K562 (cell line): Measurements from ENCODE around the gene POFUT2. TPM values are rescaled to one million over a fixed set of nuclear protein-coding genes. Genes with fewer than 3 reads are reported as not detected.

Experiments used
- ATAC-seq: fragments of 200-7000 bp; cut with Tn5 transposase; 3 replicates; pipeline ENCODE4 v1.9.1; 2020; ENCODE audit warnings: moderate library complexity
- BruUV-seq: library from RNA; stranded (reverse); fragments of 400-500 nt; replicated peaks from 2 replicates; lab custom pipeline; 2021; lab: Mats Ljungman, UMichigan
- CTCF ChIA-PET: fragments of 300-600 bp; formaldehyde crosslinking; extraction: SDS; loops from one replicate; lab custom pipeline; 2021; ENCODE audit warnings: low intra/inter-chr PET ratio; lab: Yijun Ruan, JAX
- POLR2A ChIA-PET: fragments of 300-600, 350-650 bp; sonication (Branson Sonifier 250); formaldehyde crosslinking; extraction: SDS; loops from one replicate; lab custom pipeline; 2021; ENCODE audit warnings: antibody characterized with exemption, inconsistent platforms; lab: Yijun Ruan, JAX
- DNase-seq, 4 experiments: peaks; one replicate each; pipeline versions ENCODE4 v3.0.0 to v3.0.0-alpha.2; 2011 to 2018; ENCODE audit warnings: low spot score in 3 of 4, mixed read lengths in 3 of 4; ENCODE audit errors: extremely low read depth in 1 of 4
- FAIRE-seq: peaks from 2 replicates; lab custom pipeline; 2011; peaks lifted over from hg19 to GRCh38; lab: Jason Lieb, UNC
- H2AFZ ChIP-seq: 2 replicates; pipeline ENCODE4 v1.6.0; 2011; ENCODE audit warnings: low read depth, low read length, control low read depth, inconsistent platforms
- H3K27ac ChIP-seq: fragments of 200-600 bp; 3 replicates; pipeline ENCODE4 v1.8.0; 2011; ENCODE audit warnings: low read depth, mild to moderate bottlenecking, control low read depth, inconsistent platforms, low read length, moderate library complexity, mixed read lengths; ENCODE audit errors: extremely low read depth
- H3K27me3 ChIP-seq, 2 experiments: fragments of 300-600 bp in 1 of 2; 2 replicates in 1 of 2; 3 replicates in 1 of 2; pipeline versions ENCODE4 v1.6.0 to v1.8.0; 2011; ENCODE audit warnings: inconsistent platforms in 2 of 2, low read length in 2 of 2, mild to moderate bottlenecking in 1 of 2, mixed read lengths in 1 of 2, moderate library complexity in 1 of 2; ENCODE audit not compliant: control insufficient read depth in 2 of 2, insufficient read depth in 2 of 2
- H3K36me3 ChIP-seq: fragments of 300-600 bp; 3 replicates; pipeline ENCODE4 v1.8.0; 2011; ENCODE audit warnings: mild to moderate bottlenecking, low read length, inconsistent platforms; ENCODE audit not compliant: control insufficient read depth, insufficient read depth
- H3K4me1 ChIP-seq, 2 experiments: fragments of 200-600 bp in 1 of 2; replicated peaks in 1 of 2; 2 replicates in 1 of 2; 3 replicates in 1 of 2; pipeline versions ENCODE4 v1.5.1 to v1.8.0; 2011; ENCODE audit warnings: inconsistent platforms in 2 of 2, low read length in 2 of 2, mild to moderate bottlenecking in 1 of 2, mixed read lengths in 1 of 2, moderate library complexity in 1 of 2; ENCODE audit not compliant: control insufficient read depth in 2 of 2, insufficient read depth in 2 of 2
- H3K4me2 ChIP-seq: 2 replicates; pipeline ENCODE4 v1.6.1; 2011; ENCODE audit warnings: low read length, control low read depth, inconsistent platforms, mixed read lengths; ENCODE audit not compliant: insufficient read depth
- H3K4me3 ChIP-seq: fragments of 200-600 bp; sonication (generic), shearing (Covaris generic); 2 replicates; pipeline ENCODE4 v1.5.1; 2016; ENCODE audit warnings: control low read depth, inconsistent platforms
- H3K79me2 ChIP-seq: fragments of 200-600 bp; 3 replicates; pipeline ENCODE4 v1.8.0; 2011; ENCODE audit warnings: low read length, inconsistent platforms; ENCODE audit not compliant: control insufficient read depth, insufficient read depth
- H3K9ac ChIP-seq, 2 experiments: 2 replicates each; pipeline versions ENCODE4 v1.6.0 to v1.6.1; 2011; ENCODE audit warnings: low read depth in 2 of 2, low read length in 2 of 2, control low read depth in 1 of 2, inconsistent platforms in 1 of 2, mild to moderate bottlenecking in 1 of 2, mixed read lengths in 1 of 2; ENCODE audit not compliant: insufficient read depth in 1 of 2
- H3K9me1 ChIP-seq: one replicate; pipeline ENCODE4 v1.6.0; 2011; ENCODE audit warnings: inconsistent platforms, mild to moderate bottlenecking, low read length, moderate library complexity; ENCODE audit not compliant: control insufficient read depth, insufficient read depth
- H3K9me3 ChIP-seq: replicated peaks from 2 replicates; pipeline ENCODE4 v1.5.1; 2011; ENCODE audit warnings: low read depth, low read length, inconsistent platforms; ENCODE audit not compliant: control insufficient read depth, insufficient read depth
- H4K20me1 ChIP-seq: replicated peaks from 2 replicates; pipeline ENCODE4 v1.6.1; 2011; ENCODE audit warnings: low read length, inconsistent platforms, mixed read lengths; ENCODE audit not compliant: control insufficient read depth, insufficient read depth
- BACH1 ChIP-seq: fragments of 200-800 bp; sonication (Bioruptor generic); IDR thresholded peaks from 2 replicates; pipeline ENCODE4 v1.6.1; 2016; ENCODE audit warnings: missing genetic modification characterization, missing compliant biosample characterization
- ELF1 ChIP-seq: fragments of 200-800 bp; sonication (Bioruptor generic); IDR thresholded peaks from 2 replicates; pipeline ENCODE4 v1.6.1; 2016; ENCODE audit warnings: missing genetic modification characterization, missing compliant biosample characterization
- HDAC8 ChIP-seq: fragments of 450-650 bp; IDR thresholded peaks from 2 replicates; pipeline ENCODE4 v1.6.1; 2016; ENCODE audit warnings: mild to moderate bottlenecking, missing genetic modification characterization, moderate library complexity, missing compliant biosample characterization
- KDM2B ChIP-seq: fragments of 250-450 bp; sonication (Bioruptor Pico); IDR thresholded peaks from 2 replicates; pipeline ENCODE4 v1.8.0; 2021; ENCODE audit warnings: mild to moderate bottlenecking, moderate library complexity
- NFIC ChIP-seq: fragments of 450-650 bp; IDR thresholded peaks from 2 replicates; pipeline ENCODE4 v1.6.1; 2017; ENCODE audit warnings: mild to moderate bottlenecking, inconsistent platforms
- OTX1 ChIP-seq: fragments of 450-650 bp; formaldehyde crosslinking; IDR thresholded peaks from 2 replicates; pipeline ENCODE4 v1.4.0; 2022; ENCODE audit warnings: mild to moderate bottlenecking
- PCBP1 ChIP-seq: fragments of 200-400 bp; formaldehyde crosslinking; IDR thresholded peaks from 2 replicates; pipeline ENCODE4 v1.6.1; 2018; ENCODE audit warnings: mild to moderate bottlenecking, low read depth, low read length; ENCODE audit not compliant: poor library complexity, severe bottlenecking
- SP2 ChIP-seq: IDR thresholded peaks from 2 replicates; pipeline ENCODE4 v1.6.1; 2011; ENCODE audit warnings: mild to moderate bottlenecking, low read depth, low read length, moderate library complexity; ENCODE audit not compliant: poor library complexity, severe bottlenecking; ENCODE audit errors: extremely low read depth
- ZFP1 ChIP-seq: fragments of 450-650 bp; formaldehyde crosslinking; IDR thresholded peaks from 2 replicates; pipeline ENCODE4 v1.4.0; 2020; ENCODE audit warnings: mild to moderate bottlenecking, mixed read lengths
- ZNF23 ChIP-seq: fragments of 250-450 bp; sonication (Bioruptor Pico); IDR thresholded peaks from 2 replicates; pipeline ENCODE4 v1.4.0; 2020; ENCODE audit warnings: mild to moderate bottlenecking
- ZNF444 ChIP-seq: fragments of 250-450 bp; sonication (Bioruptor Pico); IDR thresholded peaks from 2 replicates; pipeline ENCODE4 v1.4.0; 2020; ENCODE audit warnings: mild to moderate bottlenecking, moderate library complexity
- WGBS: fragments of 100-300 bp; shearing (Covaris generic); methylation state at CpG from one replicate; pipeline ENCODE4 v1.1.6; 2016; ENCODE audit warnings: low coverage, mixed read lengths; ENCODE audit not compliant: insufficient coverage; ENCODE audit errors: missing lambda C conversion rate; 5-methylcytosine and 5-hydroxymethylcytosine counted together
- in situ Hi-C: fragments of 300-500 bp; cut with MboI; formaldehyde crosslinking; loops from 4 replicates; pipeline ENCODE4 v1.15.0; 2018; ENCODE audit warnings: inconsistent platforms, mixed read lengths
- intact Hi-C: fragments of 100-400 bp; cut with micrococcal nuclease; formaldehyde crosslinking; loops from 2 replicates; pipeline ENCODE4 v1.14.2; 2022
- polyA plus RNA-seq, 8 experiments: library from polyadenylated mRNA; depleted of rRNA in 4 of 8; stranded (reverse) in 5 of 8; unstranded in 3 of 8; fragments of >200 nt; fragmentation: Nextera tagmentation in 2 of 8; fragmentation: Illumina TruSeq in 1 of 8; extraction: Ambion mirVana in 2 of 8; extraction: Trizol in 1 of 8; gene quantifications; 2 replicates each; pipeline versions ENCODE4 v1.2.1 to v1.2.3, GENCODE V29; 2011 to 2014; ENCODE audit warnings: inconsistent platforms in 1 of 8, missing spikeins in 1 of 8
- total RNA-seq, 7 experiments: library from RNA; depleted of rRNA in 6 of 7; stranded (reverse); fragments of >200 nt in 6 of 7; fragmentation: Illumina TruSeq in 2 of 7; extraction: Trizol in 2 of 7; gene quantifications; 2 replicates each; pipeline versions ENCODE4 v1.2.1 to v1.2.3, GENCODE V29; 2011 to 2021; ENCODE audit warnings: low replicate concordance in 1 of 7

POFUT2 gene
- total and polyA plus RNA-seq, 9 of the 15 experiments (the other 6 are each of a cell fraction or from before 2014, with no cell fraction given) = 1.1 to 24.2 (median 11.0) TPM

DNA sequence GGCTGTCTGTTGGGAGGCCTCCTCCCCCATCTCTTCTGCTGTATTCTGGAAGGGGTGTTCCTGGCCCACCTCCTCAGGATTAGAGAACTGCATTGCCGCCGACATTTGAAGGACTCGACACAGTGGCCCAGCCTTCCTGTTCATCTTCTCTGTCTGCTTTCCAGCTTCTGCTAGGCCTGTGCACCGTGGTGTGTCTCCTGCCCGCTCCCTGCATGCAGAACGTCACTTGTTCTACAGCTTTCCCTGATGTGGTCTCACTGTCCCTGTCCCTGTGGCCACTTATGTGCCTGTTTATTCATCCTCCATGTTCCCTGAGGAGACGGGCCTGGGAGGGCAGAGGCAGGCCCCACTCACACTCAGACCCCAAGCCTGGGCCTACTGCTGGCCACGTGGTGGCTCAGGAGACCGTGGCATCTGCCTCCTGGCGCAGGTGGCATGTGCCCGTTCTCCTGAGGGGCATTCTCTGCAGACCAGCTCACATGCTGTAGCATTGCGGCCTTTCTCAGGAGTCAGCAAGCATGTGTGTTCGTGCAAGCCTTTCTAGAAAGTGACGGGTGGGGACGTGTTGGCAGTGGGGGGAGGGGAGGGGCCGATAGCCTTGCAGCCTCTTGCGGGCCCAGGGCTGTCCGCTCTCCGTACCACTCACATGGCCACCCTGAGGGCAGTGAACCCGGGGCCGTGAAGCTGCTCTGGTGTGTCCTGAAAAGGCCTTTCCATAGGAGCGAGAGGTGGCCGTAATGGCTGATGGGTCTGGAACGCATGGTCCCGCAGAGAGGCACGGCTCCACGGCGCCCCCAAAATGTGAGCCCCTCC, 35.9 kb downstream of the POFUT2 start:
- DNase-seq (no peak), ATAC-seq (no peak), FAIRE-seq (no peak)
- Histone ChIP-seq H3K27ac (no peak overlapping the region), H4K20me1 (peaks cover 6% of the 10 kb centered on the region; the same call in 1 of the 2 replicates), H3K9me1 (no peaks in the 10 kb centered on the region), H3K4me3 (no peak overlapping the region), H3K4me2 (no peak overlapping the region), H3K36me3 (no peaks in the 10 kb centered on the region), H3K9me3 (0 out of 2 replicates have a peak, but pooled peaks cover 2% of the 10 kb centered on the region), H3K27me3 (peaks cover 25 to 63% of the 10 kb centered on the region in 2 experiments; a peak in 4 of 5 replicates), H3K4me1 (peaks cover 16 to 38% of the 10 kb centered on the region in 2 experiments), H3K79me2 (no peaks in the 10 kb centered on the region), H3K9ac (0 out of 4 replicates have a peak overlapping the region, but pooled peaks of 1 of the 2 experiments have one; percentile 21), H2AFZ (no peak overlapping the region)
- TF ChIP-seq SP2 = no peak
- TF ChIP-seq NFIC = no peak
- TF ChIP-seq HDAC8 (tag) = no peak
- TF ChIP-seq PCBP1 = no peak
- TF ChIP-seq ZNF444 (CRISPR knock-in tag) = no peak
- TF ChIP-seq ZFP1 (CRISPR knock-in tag) = no peak
- no peak for TF ChIP-seq ZNF23 (CRISPR knock-in tag)
- TF ChIP-seq KDM2B (CRISPR knock-in tag) = no peak
- no peak for TF ChIP-seq ELF1 (tag)
- no peak for TF ChIP-seq BACH1 (tag)
- no peak for TF ChIP-seq OTX1 (CRISPR knock-in tag)
- no TSS peak for BruUV-seq
- WGBS = 51% methylated on average over 25 of the region's 28 CpGs
- POLR2A ChIA-PET = no interaction called here
- in situ Hi-C loops (no loop called here), intact Hi-C loops (no loop called here)
- CTCF ChIA-PET = no interaction called here
